ENCODE data around the gene CENPB.

GRCh38 chr20:3739926-3740451 is 46.6 kb downstream of the CENPB start:
- TF ChIP-seq CTCF (IDR thresholded peaks at IDR 0.05 in 2 of 3, conservative IDR thresholded peaks at IDR 0.05 in 1 of 3; ENCODE audit: control insufficient read depth in 2 of 3, extremely low read depth in 1 of 3, insufficient read depth in 1 of 3, low read depth in 3 of 3, low read length in 3 of 3) (no peak), GABPA (IDR thresholded peaks at IDR 0.05; ENCODE audit: low read depth) (no peak), RAD21 (IDR thresholded peaks at IDR 0.05; ENCODE audit: insufficient read depth, low read depth, low read length) (no peak), BCL3 (IDR thresholded peaks at IDR 0.05; ENCODE audit: borderline replicate concordance, insufficient read depth, low read depth, low read length, poor library complexity, severe bottlenecking) (no peak), EZH2 (IDR thresholded peaks at IDR 0.05; ENCODE audit: borderline replicate concordance, control insufficient read depth, low read depth, low read length) (no peak), POLR2A (IDR thresholded peaks at IDR 0.05; ENCODE audit: low read depth, low read length) (no peak), FOXM1 (IDR thresholded peaks at IDR 0.05; ENCODE audit: low read depth, low read length) (no peak), SREBF1 (IDR thresholded peaks at IDR 0.05; ENCODE audit: low read length) (no peak), TCF12 (IDR thresholded peaks at IDR 0.05; ENCODE audit: low read depth, low read length) (no peak), ZBTB4 (CRISPR knock-in tag; IDR thresholded peaks at IDR 0.05) (no peak), POLR2AphosphoS5 (IDR thresholded peaks at IDR 0.05; ENCODE audit: low read length) (no peak)
- TF ChIP-seq, protein P1, sequence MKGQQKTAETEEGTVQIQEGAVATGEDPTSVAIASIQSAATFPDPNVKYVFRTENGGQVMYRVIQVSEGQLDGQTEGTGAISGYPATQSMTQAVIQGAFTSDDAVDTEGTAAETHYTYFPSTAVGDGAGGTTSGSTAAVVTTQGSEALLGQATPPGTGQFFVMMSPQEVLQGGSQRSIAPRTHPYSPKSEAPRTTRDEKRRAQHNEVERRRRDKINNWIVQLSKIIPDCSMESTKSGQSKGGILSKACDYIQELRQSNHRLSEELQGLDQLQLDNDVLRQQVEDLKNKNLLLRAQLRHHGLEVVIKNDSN (IDR thresholded peaks at IDR 0.05; ENCODE audit: borderline replicate concordance, extremely low read length, insufficient read depth, low read depth, low read length): no peak
- TF ChIP-seq, protein P2, sequence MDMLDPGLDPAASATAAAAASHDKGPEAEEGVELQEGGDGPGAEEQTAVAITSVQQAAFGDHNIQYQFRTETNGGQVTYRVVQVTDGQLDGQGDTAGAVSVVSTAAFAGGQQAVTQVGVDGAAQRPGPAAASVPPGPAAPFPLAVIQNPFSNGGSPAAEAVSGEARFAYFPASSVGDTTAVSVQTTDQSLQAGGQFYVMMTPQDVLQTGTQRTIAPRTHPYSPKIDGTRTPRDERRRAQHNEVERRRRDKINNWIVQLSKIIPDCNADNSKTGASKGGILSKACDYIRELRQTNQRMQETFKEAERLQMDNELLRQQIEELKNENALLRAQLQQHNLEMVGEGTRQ (IDR thresholded peaks at IDR 0.05; ENCODE audit: borderline replicate concordance, low read depth, low read length): no peak
- TF ChIP-seq, protein P3, sequence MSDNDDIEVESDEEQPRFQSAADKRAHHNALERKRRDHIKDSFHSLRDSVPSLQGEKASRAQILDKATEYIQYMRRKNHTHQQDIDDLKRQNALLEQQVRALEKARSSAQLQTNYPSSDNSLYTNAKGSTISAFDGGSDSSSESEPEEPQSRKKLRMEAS (IDR thresholded peaks at IDR 0.05; ENCODE audit: low read depth, low read length): no peak
